Urothelium cell line (cell line): ENCODE measurements around the gene MAPK13.

ENCODE experiments used
- DNase-seq: peaks from one replicate; pipeline ENCODE4 v3.0.0; 2011; ENCODE audit warnings: low spot score, mixed read lengths
- FAIRE-seq: peaks from 2 replicates; lab custom pipeline; 2011; peaks lifted over from hg19 to GRCh38; lab: Jason Lieb, UNC

The MAPK13 gene

GRCh38 chr6:36142971-36143838 is 12.9 kb downstream of the MAPK13 start:
- FAIRE-seq (no peak), DNase-seq (no peak)

GRCh38 chr6:36145495-36145894 is 15.2 kb downstream of the MAPK13 start:
- DNase-seq (no peak), FAIRE-seq (no peak)

- FAIRE-seq (no peak), DNase-seq (no peak)
Measured at GRCh38 chr6:36147294-36147693, 17.0 kb downstream of the MAPK13 start.

GRCh38 chr6:36149476-36149875 is 19.2 kb downstream of the MAPK13 start:
- no peak for DNase-seq
- FAIRE-seq: no peak

GRCh38 chr6:36150283-36150682 is 20.0 kb downstream of the MAPK13 start:
- DNase-seq (no peak), FAIRE-seq (no peak)

- no peak for FAIRE-seq
- no peak for DNase-seq
Measured at GRCh38 chr6:36154286-36154685, 24.0 kb downstream of the MAPK13 start.

- DNase-seq: no peak
- no peak for FAIRE-seq
Measured at GRCh38 chr6:36155662-36156061, 25.3 kb downstream of the MAPK13 start.

- DNase-seq: no peak
- no peak for FAIRE-seq
Measured at GRCh38 chr6:36160147-36160760, 29.9 kb downstream of the MAPK13 start.

GRCh38 chr6:36169023-36170007 is 39.0 kb downstream of the MAPK13 start:
- FAIRE-seq (no peak), DNase-seq (no peak)

- FAIRE-seq (no peak), DNase-seq (no peak)
Measured at GRCh38 chr6:36170704-36171103, 40.4 kb downstream of the MAPK13 start.

- DNase-seq: no peak
- no peak for FAIRE-seq
Measured at GRCh38 chr6:36171573-36171972, 41.3 kb downstream of the MAPK13 start.

- DNase-seq: no peak
- FAIRE-seq: no peak
Measured at GRCh38 chr6:36177166-36177565, 46.9 kb downstream of the MAPK13 start.

GRCh38 chr6:36178544-36178943 is 48.2 kb downstream of the MAPK13 start:
- DNase-seq: no peak
- no peak for FAIRE-seq

GRCh38 chr6:36180126-36180525 is 49.8 kb downstream of the MAPK13 start:
- DNase-seq (no peak), FAIRE-seq (no peak)

GRCh38 chr6:36184311-36184710 is 54.0 kb downstream of the MAPK13 start:
- DNase-seq (no peak), FAIRE-seq (no peak)

GRCh38 chr6:36186199-36186598 is 55.9 kb downstream of the MAPK13 start:
- FAIRE-seq: no peak
- no peak for DNase-seq

GRCh38 chr6:36187446-36187845 is 57.1 kb downstream of the MAPK13 start:
- FAIRE-seq (no peak), DNase-seq (no peak)
